Endothelial cell (in vitro differentiated cells): ENCODE measurements around the gene ECE2. TPM values are rescaled to one million over a fixed set of nuclear protein-coding genes. Genes with fewer than 3 reads are reported as not detected.
A peak's percentile ranks its signal among the peaks of the same experiment; 100 is the strongest.

Source experiments
- DNase-seq: peaks from one replicate; pipeline ENCODE4 v3.0.0; 2021; ENCODE audit warnings: low spot score
- H3K27ac Mint-ChIP-seq: one replicate; pipeline ENCODE4 v1.8.0; 2021; ENCODE audit warnings: mixed read lengths, inconsistent platforms; ENCODE audit not compliant: unreplicated experiment
- H3K27me3 Mint-ChIP-seq: one replicate; pipeline ENCODE4 v1.8.0; 2021; ENCODE audit warnings: mild to moderate bottlenecking, moderate library complexity, mixed read lengths, inconsistent platforms; ENCODE audit not compliant: unreplicated experiment
- H3K36me3 Mint-ChIP-seq: one replicate; pipeline ENCODE4 v1.8.0; 2021; ENCODE audit warnings: mild to moderate bottlenecking, low read depth, mixed read lengths, inconsistent platforms; ENCODE audit not compliant: unreplicated experiment
- H3K4me1 Mint-ChIP-seq: one replicate; pipeline ENCODE4 v1.8.0; 2021; ENCODE audit warnings: mild to moderate bottlenecking, mixed read lengths, inconsistent platforms; ENCODE audit not compliant: unreplicated experiment
- H3K4me3 Mint-ChIP-seq: one replicate; pipeline ENCODE4 v1.8.0; 2021; ENCODE audit warnings: mild to moderate bottlenecking, mixed read lengths, inconsistent platforms; ENCODE audit not compliant: unreplicated experiment
- H3K9me3 Mint-ChIP-seq: one replicate; pipeline ENCODE4 v1.8.0; 2021; ENCODE audit warnings: mixed read lengths, inconsistent platforms; ENCODE audit not compliant: unreplicated experiment
- CTCF ChIP-seq: fragments of 200-600 bp; sonication (generic); IDR thresholded peaks from one replicate; pipeline ENCODE4 v1.5.0; 2021; ENCODE audit warnings: antibody characterized with exemption; ENCODE audit not compliant: unreplicated experiment
- total RNA-seq: library from RNA; stranded (reverse); fragmentation: NEBNext Ultra II Directional; extraction: Animal tissue kit (Norgen Biotek cat#: 25700); gene quantifications from one replicate; pipeline ENCODE4 v1.2.1, GENCODE V29; 2021; ENCODE audit not compliant: unreplicated experiment

The ECE2 gene
- total RNA-seq, 1 donor from 2014 or later, result not detected

GRCh38 chr3:184284696-184285095, 8.9 kb downstream of the ECE2 start:
- TF ChIP-seq CTCF, result no peak
- H3K36me3 Mint-ChIP-seq, result no peaks in the 10 kb centered on the region
- H3K4me1 Mint-ChIP-seq, result no peaks in the 10 kb centered on the region
- peak; percentile 70 for DNase-seq
- peaks cover 25% of the 10 kb centered on the region for H3K27me3 Mint-ChIP-seq
- no peak overlapping the region for H3K4me3 Mint-ChIP-seq
- H3K27ac Mint-ChIP-seq, result peak overlapping the region; percentile 55
- no peaks in the 10 kb centered on the region for H3K9me3 Mint-ChIP-seq

- no peak overlapping the region for H3K4me3 Mint-ChIP-seq
- DNase-seq, result peak; percentile 71
- peak; percentile 62 for TF ChIP-seq CTCF
- peaks cover 6% of the 10 kb centered on the region for H3K4me1 Mint-ChIP-seq
- H3K27ac Mint-ChIP-seq, result no peak overlapping the region
- H3K36me3 Mint-ChIP-seq, result no peaks in the 10 kb centered on the region
- H3K9me3 Mint-ChIP-seq, result no peaks in the 10 kb centered on the region
- H3K27me3 Mint-ChIP-seq, result peaks cover 7% of the 10 kb centered on the region
Observed at GRCh38 chr3:184289426-184289938, 13.7 kb downstream of the ECE2 start.

GRCh38 chr3:184290331-184290730, 14.5 kb downstream of the ECE2 start:
- TF ChIP-seq CTCF, result no peak
- no peak overlapping the region for H3K4me3 Mint-ChIP-seq
- no peak for DNase-seq
- H3K27ac Mint-ChIP-seq, result no peak overlapping the region
- no peaks in the 10 kb centered on the region for H3K36me3 Mint-ChIP-seq
- H3K27me3 Mint-ChIP-seq, result peaks cover 7% of the 10 kb centered on the region
- peaks cover 6% of the 10 kb centered on the region for H3K4me1 Mint-ChIP-seq
- H3K9me3 Mint-ChIP-seq, result no peaks in the 10 kb centered on the region

GRCh38 chr3:184291044-184291737, 15.4 kb downstream of the ECE2 start:
- Mint-ChIP-seq H3K27me3 (peaks cover 5% of the 10 kb centered on the region), H3K36me3 (no peaks in the 10 kb centered on the region), H3K4me1 (peaks cover 6% of the 10 kb centered on the region), H3K27ac (no peak overlapping the region), H3K4me3 (no peak overlapping the region), H3K9me3 (no peaks in the 10 kb centered on the region)
- TF ChIP-seq CTCF, result no peak
- DNase-seq, result no peak

- H3K4me1 Mint-ChIP-seq, result peaks cover 6% of the 10 kb centered on the region
- H3K9me3 Mint-ChIP-seq, result no peaks in the 10 kb centered on the region
- H3K27me3 Mint-ChIP-seq, result peaks cover 4% of the 10 kb centered on the region
- no peak overlapping the region for H3K4me3 Mint-ChIP-seq
- no peaks in the 10 kb centered on the region for H3K36me3 Mint-ChIP-seq
- H3K27ac Mint-ChIP-seq, result no peak overlapping the region
- DNase-seq, result no peak
- no peak for TF ChIP-seq CTCF
Observed at GRCh38 chr3:184291738-184292445, 16.1 kb downstream of the ECE2 start.
